Measurements from ENCODE around the gene CD300LD. TPM values are rescaled to one million over a fixed set of nuclear protein-coding genes. Genes with fewer than 3 reads are reported as not detected.

Gene CD300LD
- total RNA-seq, 1 experiment from 2014 or later = not detected

DNA sequence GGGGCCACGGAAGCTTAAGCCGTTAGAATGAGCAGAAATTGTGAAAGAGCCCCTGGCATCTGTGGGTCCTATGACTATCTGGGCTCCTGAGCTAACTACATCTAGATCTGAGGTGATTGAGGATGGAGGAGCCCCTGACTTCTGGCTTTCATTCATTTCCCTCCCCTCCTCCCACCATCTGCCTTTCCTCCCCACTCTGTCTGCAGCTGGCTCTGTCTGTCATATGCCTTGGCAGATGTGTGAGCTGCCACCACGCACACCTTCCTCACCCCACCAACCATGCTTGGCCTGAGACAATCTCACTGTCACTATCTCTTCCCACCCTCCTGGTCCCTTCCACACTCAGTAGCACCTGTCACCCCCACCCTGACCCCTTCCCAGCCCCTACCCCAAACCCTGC, 26.4 kb upstream of the CD300LD start:
- Histone ChIP-seq H3K4me3 (ENCODE audit: low read depth in 2 of 2, low read length in 2 of 2) (no peak overlapping the region), H3K27ac (ENCODE audit: low read length) (no peak overlapping the region), H3K4me1 (ENCODE audit: control insufficient read depth, insufficient read depth, low read length) (no peaks in the 10 kb centered on the region), H3K27me3 (ENCODE audit: control insufficient read depth, insufficient read depth, low read length) (peaks cover 51% of the 10 kb centered on the region), H3K9me3 (ENCODE audit: control insufficient read depth, insufficient read depth, low read depth, low read length) (no peaks in the 10 kb centered on the region), H3K36me3 (ENCODE audit: control insufficient read depth, insufficient read depth, low read length) (no peaks in the 10 kb centered on the region)
- ChIA-PET CTCF (interaction anchor here (0.5 kb wide), 1 partner anchor 23 kb away, joined by 7 read pairs; no protein-coding TSS in a partner anchor), POLR2A (no interaction called here)
- 0 out of 2 replicates have a peak, but pooled peaks have one; percentile 33 for ATAC-seq
- BruUV-seq (replicated peaks) = no TSS peak
- no peak for DNase-seq (ENCODE audit: low read depth, low spot score)
- in situ Hi-C loops (cut with HindIII; ENCODE audit: low pct_unique_long_range_greater_than_20kb, low sequenced_read_pairs) (no loop called here), intact Hi-C loops (cut with micrococcal nuclease; ENCODE audit: unreplicated experiment) (no loop called here)
- TF ChIP-seq, protein P1, sequence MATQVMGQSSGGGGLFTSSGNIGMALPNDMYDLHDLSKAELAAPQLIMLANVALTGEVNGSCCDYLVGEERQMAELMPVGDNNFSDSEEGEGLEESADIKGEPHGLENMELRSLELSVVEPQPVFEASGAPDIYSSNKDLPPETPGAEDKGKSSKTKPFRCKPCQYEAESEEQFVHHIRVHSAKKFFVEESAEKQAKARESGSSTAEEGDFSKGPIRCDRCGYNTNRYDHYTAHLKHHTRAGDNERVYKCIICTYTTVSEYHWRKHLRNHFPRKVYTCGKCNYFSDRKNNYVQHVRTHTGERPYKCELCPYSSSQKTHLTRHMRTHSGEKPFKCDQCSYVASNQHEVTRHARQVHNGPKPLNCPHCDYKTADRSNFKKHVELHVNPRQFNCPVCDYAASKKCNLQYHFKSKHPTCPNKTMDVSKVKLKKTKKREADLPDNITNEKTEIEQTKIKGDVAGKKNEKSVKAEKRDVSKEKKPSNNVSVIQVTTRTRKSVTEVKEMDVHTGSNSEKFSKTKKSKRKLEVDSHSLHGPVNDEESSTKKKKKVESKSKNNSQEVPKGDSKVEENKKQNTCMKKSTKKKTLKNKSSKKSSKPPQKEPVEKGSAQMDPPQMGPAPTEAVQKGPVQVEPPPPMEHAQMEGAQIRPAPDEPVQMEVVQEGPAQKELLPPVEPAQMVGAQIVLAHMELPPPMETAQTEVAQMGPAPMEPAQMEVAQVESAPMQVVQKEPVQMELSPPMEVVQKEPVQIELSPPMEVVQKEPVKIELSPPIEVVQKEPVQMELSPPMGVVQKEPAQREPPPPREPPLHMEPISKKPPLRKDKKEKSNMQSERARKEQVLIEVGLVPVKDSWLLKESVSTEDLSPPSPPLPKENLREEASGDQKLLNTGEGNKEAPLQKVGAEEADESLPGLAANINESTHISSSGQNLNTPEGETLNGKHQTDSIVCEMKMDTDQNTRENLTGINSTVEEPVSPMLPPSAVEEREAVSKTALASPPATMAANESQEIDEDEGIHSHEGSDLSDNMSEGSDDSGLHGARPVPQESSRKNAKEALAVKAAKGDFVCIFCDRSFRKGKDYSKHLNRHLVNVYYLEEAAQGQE (IDR thresholded peaks at IDR 0.05; ENCODE audit: insufficient read depth in 1 of 2, low read depth in 2 of 2, low read length in 1 of 2) = no peak
- TF ChIP-seq, protein P2, sequence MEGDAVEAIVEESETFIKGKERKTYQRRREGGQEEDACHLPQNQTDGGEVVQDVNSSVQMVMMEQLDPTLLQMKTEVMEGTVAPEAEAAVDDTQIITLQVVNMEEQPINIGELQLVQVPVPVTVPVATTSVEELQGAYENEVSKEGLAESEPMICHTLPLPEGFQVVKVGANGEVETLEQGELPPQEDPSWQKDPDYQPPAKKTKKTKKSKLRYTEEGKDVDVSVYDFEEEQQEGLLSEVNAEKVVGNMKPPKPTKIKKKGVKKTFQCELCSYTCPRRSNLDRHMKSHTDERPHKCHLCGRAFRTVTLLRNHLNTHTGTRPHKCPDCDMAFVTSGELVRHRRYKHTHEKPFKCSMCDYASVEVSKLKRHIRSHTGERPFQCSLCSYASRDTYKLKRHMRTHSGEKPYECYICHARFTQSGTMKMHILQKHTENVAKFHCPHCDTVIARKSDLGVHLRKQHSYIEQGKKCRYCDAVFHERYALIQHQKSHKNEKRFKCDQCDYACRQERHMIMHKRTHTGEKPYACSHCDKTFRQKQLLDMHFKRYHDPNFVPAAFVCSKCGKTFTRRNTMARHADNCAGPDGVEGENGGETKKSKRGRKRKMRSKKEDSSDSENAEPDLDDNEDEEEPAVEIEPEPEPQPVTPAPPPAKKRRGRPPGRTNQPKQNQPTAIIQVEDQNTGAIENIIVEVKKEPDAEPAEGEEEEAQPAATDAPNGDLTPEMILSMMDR (IDR thresholded peaks at IDR 0.05) = no peak
- TF ChIP-seq POLR2AphosphoS5 (IDR thresholded peaks at IDR 0.05; ENCODE audit: low read depth, low read length) = no peak
- TF ChIP-seq SIN3A (IDR thresholded peaks at IDR 0.05; ENCODE audit: borderline replicate concordance, insufficient read depth, low read depth, low read length) = no peak
- TF ChIP-seq TCF7L2 (IDR thresholded peaks at IDR 0.05; ENCODE audit: low read depth, low read length) = no peak

DNA sequence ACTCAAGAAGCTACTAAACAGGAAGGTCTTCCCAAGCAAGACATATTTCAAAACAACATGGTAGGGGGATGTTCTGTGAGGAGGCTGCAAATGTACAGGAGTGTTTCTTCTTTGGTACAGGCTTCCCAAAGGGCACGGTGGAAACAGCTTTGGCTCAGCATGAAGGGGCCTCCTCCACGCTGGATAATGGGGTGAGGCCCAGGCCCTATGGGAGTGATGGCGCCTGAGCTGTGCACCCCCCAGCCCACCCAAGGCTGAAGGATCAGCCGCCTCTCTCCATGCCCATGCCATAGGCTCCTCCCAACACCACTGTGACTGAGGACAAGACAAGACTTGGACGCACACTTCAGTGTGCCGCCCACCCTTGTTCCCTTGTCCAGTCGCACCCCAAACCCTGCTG, 24.6 kb upstream of the CD300LD start:
- ChIA-PET CTCF (no interaction called here), POLR2A (no interaction called here)
- ATAC-seq = no peak
- Histone ChIP-seq H3K36me3 (ENCODE audit: control insufficient read depth, insufficient read depth, low read length) (no peaks in the 10 kb centered on the region), H3K9me3 (ENCODE audit: control insufficient read depth, insufficient read depth, low read depth, low read length) (no peaks in the 10 kb centered on the region), H3K4me3 (ENCODE audit: low read depth in 2 of 2, low read length in 2 of 2) (no peak overlapping the region), H3K27ac (ENCODE audit: low read length) (no peak overlapping the region), H3K4me1 (ENCODE audit: control insufficient read depth, insufficient read depth, low read length) (no peaks in the 10 kb centered on the region), H3K27me3 (ENCODE audit: control insufficient read depth, insufficient read depth, low read length) (peaks cover 51% of the 10 kb centered on the region)
- TF ChIP-seq POLR2AphosphoS5 (IDR thresholded peaks at IDR 0.05; ENCODE audit: low read depth, low read length) = no peak
- in situ Hi-C loops (cut with HindIII; ENCODE audit: low pct_unique_long_range_greater_than_20kb, low sequenced_read_pairs) = no loop called here
- no peak for DNase-seq (ENCODE audit: low read depth, low spot score)
- no TSS peak for BruUV-seq (replicated peaks)
- intact Hi-C loops (cut with micrococcal nuclease; ENCODE audit: unreplicated experiment) = no loop called here

- ChIA-PET POLR2A (no interaction called here), CTCF (interaction anchor here (0.6 kb wide), 2 partner anchors 18 to 79 kb away, joined by 4 to 9 read pairs; no protein-coding TSS in a partner anchor)
- Histone ChIP-seq H3K4me3 (ENCODE audit: low read depth in 2 of 2, low read length in 2 of 2) (no peak overlapping the region), H3K4me1 (ENCODE audit: control insufficient read depth, insufficient read depth, low read length) (no peaks in the 10 kb centered on the region), H3K36me3 (ENCODE audit: control insufficient read depth, insufficient read depth, low read length) (no peaks in the 10 kb centered on the region), H3K27ac (ENCODE audit: low read length) (no peak overlapping the region), H3K9me3 (ENCODE audit: control insufficient read depth, insufficient read depth, low read depth, low read length) (no peaks in the 10 kb centered on the region), H3K27me3 (ENCODE audit: control insufficient read depth, insufficient read depth, low read length) (peaks cover 48% of the 10 kb centered on the region)
- no peak for ATAC-seq
- DNase-seq (ENCODE audit: low read depth, low spot score) = no peak
- no TSS peak for BruUV-seq (replicated peaks)
- TF ChIP-seq, protein P2 (IDR thresholded peaks at IDR 0.05) = no peak
- TF ChIP-seq POLR2AphosphoS5 (IDR thresholded peaks at IDR 0.05; ENCODE audit: low read depth, low read length) (no peak), SIN3A (IDR thresholded peaks at IDR 0.05; ENCODE audit: borderline replicate concordance, insufficient read depth, low read depth, low read length) (no peak), TCF7L2 (IDR thresholded peaks at IDR 0.05; ENCODE audit: low read depth, low read length) (no peak)
- TF ChIP-seq, protein P1 (IDR thresholded peaks at IDR 0.05; ENCODE audit: insufficient read depth in 1 of 2, low read depth in 2 of 2, low read length in 1 of 2) = no peak
- intact Hi-C loops (cut with micrococcal nuclease; ENCODE audit: unreplicated experiment) (no loop called here), in situ Hi-C loops (cut with HindIII; ENCODE audit: low pct_unique_long_range_greater_than_20kb, low sequenced_read_pairs) (no loop called here)
These were observed 20.0 kb upstream of the CD300LD start for GRCh38 chr17:74612046-74612445.

Data from Panc1 (cell line).